CD4-positive, CD25-positive, alpha-beta regulatory T cell (primary cell): ENCODE measurements around the gene AHSP. TPM values are rescaled to one million over a fixed set of nuclear protein-coding genes. Genes with fewer than 3 reads are reported as not detected.
"Not testable (repeated sequence)": the region's sequence is repeated elsewhere in the genome, so short reads cannot be mapped to it uniquely, and the experiment has no call there.

Experiments
- ATAC-seq, 2 donors: fragments of 150-1000 bp; cut with Tn5 transposase; one replicate each; pipeline ENCODE4 v1.10.0; 2021; ENCODE audit warnings: low read depth in 2 of 2, moderate number of reproducible peaks in 2 of 2, moderate library complexity in 1 of 2
- DNase-seq, 3 donors: peaks; one replicate each; pipeline versions ENCODE4 v3.0.0 to v3.0.0-alpha.2; 2012 to 2022; ENCODE audit warnings: mixed read lengths in 1 of 3
- H3K27ac ChIP-seq: one replicate; pipeline ENCODE4 v1.7.0; 2013; ENCODE audit warnings: mild to moderate bottlenecking, low read length; ENCODE audit not compliant: insufficient read depth, poor library complexity, severe bottlenecking
- H3K27me3 ChIP-seq: one replicate; pipeline ENCODE4 v1.7.0; 2013; ENCODE audit warnings: low read length; ENCODE audit not compliant: control insufficient read depth, insufficient read depth
- H3K36me3 ChIP-seq: one replicate; pipeline ENCODE4 v1.7.0; 2013; ENCODE audit warnings: mild to moderate bottlenecking, low read length, moderate library complexity; ENCODE audit not compliant: control insufficient read depth, insufficient read depth
- H3K4me1 ChIP-seq: 2 replicates; pipeline ENCODE4 v1.7.0; 2013; ENCODE audit warnings: mild to moderate bottlenecking, low read length; ENCODE audit not compliant: insufficient read depth, control insufficient read depth, poor library complexity, severe bottlenecking
- H3K4me3 ChIP-seq: one replicate; pipeline ENCODE4 v1.7.0; 2013; ENCODE audit warnings: low read depth, mild to moderate bottlenecking, low read length, moderate library complexity
- H3K9me3 ChIP-seq, 2 experiments: 1 replicate in 1 of 2; 2 replicates in 1 of 2; pipeline ENCODE4 v1.7.0; 2013; ENCODE audit warnings: low read length in 2 of 2, mild to moderate bottlenecking in 1 of 2, moderate library complexity in 1 of 2; ENCODE audit not compliant: control insufficient read depth in 2 of 2
- H3K27ac Mint-ChIP-seq, 3 donors: one replicate each; pipeline ENCODE4 v1.8.0; 2020 to 2022; ENCODE audit warnings: mild to moderate bottlenecking in 3 of 3, mixed read lengths in 3 of 3, moderate library complexity in 2 of 3
- H3K27me3 Mint-ChIP-seq: one replicate; pipeline ENCODE4 v1.8.0; 2022; ENCODE audit warnings: mild to moderate bottlenecking, mixed read lengths
- H3K36me3 Mint-ChIP-seq: one replicate; pipeline ENCODE4 v1.8.0; 2020; ENCODE audit warnings: mixed read lengths
- H3K4me1 Mint-ChIP-seq, 4 donors: one replicate each; pipeline ENCODE4 v1.8.0; 2020 to 2022; ENCODE audit warnings: mixed read lengths in 4 of 4, mild to moderate bottlenecking in 1 of 4
- H3K4me3 Mint-ChIP-seq, 4 donors: one replicate each; pipeline ENCODE4 v1.8.0; 2020 to 2022; ENCODE audit warnings: mild to moderate bottlenecking in 4 of 4, mixed read lengths in 4 of 4, moderate library complexity in 3 of 4
- H3K9me3 Mint-ChIP-seq, 7 donors: one replicate each; pipeline ENCODE4 v1.8.0; 2020 to 2022; ENCODE audit warnings: mixed read lengths in 7 of 7, mild to moderate bottlenecking in 3 of 7, moderate library complexity in 2 of 7
- polyA plus RNA-seq, 4 donors: library from polyadenylated mRNA; unstranded; fragments of 300-500 nt; fragmentation: Illumina TruSeq; gene quantifications; one replicate each; pipeline ENCODE4 v1.2.3, GENCODE V29; 2021
- total RNA-seq: library from RNA; stranded (reverse); gene quantifications from one replicate; pipeline ENCODE4 v1.2.3, GENCODE V29; 2022

Gene AHSP
- total and polyA plus RNA-seq, 5 donors from 2014 or later, result not detected

DNA sequence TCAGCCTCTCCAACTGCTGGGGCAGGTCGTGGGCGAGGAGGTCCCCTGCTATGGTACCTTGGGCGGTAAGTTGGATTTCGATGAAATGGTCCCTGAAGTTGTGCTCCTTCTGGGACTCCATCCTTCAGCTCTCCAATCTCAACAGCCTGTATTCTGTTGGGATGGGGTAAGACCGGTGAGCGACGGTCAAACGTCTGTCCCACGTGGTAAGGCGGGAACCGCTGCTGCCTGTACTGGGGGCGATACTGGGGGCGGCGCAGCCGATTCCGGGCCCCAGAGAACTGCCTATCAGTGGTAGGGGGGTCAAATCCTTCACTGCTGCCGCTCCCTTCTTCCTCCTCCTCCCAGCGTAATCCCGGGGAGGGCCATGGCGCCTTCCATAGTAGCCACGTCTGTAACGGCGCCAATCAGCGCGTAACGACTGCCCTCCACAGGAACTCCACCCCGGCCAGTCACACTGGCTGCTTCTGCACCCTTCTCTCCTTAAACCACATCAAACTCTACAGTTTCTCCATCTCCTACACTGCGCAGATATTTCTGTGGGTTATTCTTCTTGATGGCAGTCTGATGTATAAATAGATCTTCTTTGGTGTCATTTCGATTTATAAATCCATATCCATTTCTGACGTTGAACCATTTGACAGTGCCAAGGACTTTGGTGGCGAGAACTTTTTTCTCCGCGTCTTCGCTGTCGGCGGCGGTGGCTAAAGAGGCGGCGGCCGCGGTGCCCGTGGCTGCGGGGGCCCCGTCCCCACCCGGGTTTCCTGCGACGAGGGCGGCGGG, 41.1 kb downstream of the AHSP start:
- Histone ChIP-seq H3K4me3 (no peak overlapping the region), H3K4me1 (no peaks in the 10 kb centered on the region), H3K9me3 (peaks cover 5 to 9% of the 10 kb centered on the region in 2 experiments), H3K27ac (no peak overlapping the region), H3K36me3 (no peaks in the 10 kb centered on the region), H3K27me3 (peaks cover 14% of the 10 kb centered on the region)
- Mint-ChIP-seq H3K27ac (no peak overlapping the region), H3K27me3 (peaks cover 55% of the 10 kb centered on the region), H3K4me3 (peak overlapping the region in 2 of 4 donors; percentile 22 to 41), H3K4me1 (peaks cover 0 to 4% (median 0%) of the 10 kb centered on the region in 4 donors), H3K9me3 (peaks cover 6 to 14% (median 10%) of the 10 kb centered on the region in 7 donors), H3K36me3 (no peaks in the 10 kb centered on the region)
- ATAC-seq (no peak), DNase-seq (peak in 1 of 3 donors; percentile 2)

DNA sequence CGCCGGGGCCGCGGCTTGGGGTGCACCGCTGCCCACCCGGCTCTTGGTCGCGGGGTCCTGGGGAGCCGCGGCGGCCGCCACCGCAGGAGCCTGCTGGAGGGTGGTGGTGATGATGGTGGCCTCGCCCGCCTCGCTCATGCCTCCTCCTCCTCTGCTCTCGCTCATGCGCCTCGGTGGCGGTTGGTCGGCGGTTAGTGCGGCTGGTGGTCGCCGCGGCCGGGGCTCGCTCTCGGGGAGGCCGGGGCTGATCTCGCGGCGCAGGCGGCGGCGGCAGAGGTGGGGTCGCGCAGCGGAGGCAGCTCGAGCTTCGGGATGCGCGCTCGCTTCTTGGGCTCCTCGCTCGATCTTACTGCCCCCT, 41.6 kb downstream of the AHSP start:
- no peak overlapping the region for H3K4me3 ChIP-seq
- no peak overlapping the region for H3K27ac ChIP-seq
- ATAC-seq (no peak), DNase-seq (no peak)
- Mint-ChIP-seq H3K9me3 (peaks cover 6 to 14% (median 11%) of the 10 kb centered on the region in 7 donors), H3K27ac (no peak overlapping the region), H3K4me3 (no peak overlapping the region), H3K27me3 (peaks cover 52% of the 10 kb centered on the region), H3K36me3 (no peaks in the 10 kb centered on the region), H3K4me1 (peaks cover 0 to 4% (median 0%) of the 10 kb centered on the region in 4 donors)
- no peaks in the 10 kb centered on the region for H3K4me1 ChIP-seq
- H3K9me3 ChIP-seq, result peaks cover 5 to 9% of the 10 kb centered on the region in 2 experiments
- H3K27me3 ChIP-seq, result peaks cover 14% of the 10 kb centered on the region
- H3K36me3 ChIP-seq, result no peaks in the 10 kb centered on the region

DNA sequence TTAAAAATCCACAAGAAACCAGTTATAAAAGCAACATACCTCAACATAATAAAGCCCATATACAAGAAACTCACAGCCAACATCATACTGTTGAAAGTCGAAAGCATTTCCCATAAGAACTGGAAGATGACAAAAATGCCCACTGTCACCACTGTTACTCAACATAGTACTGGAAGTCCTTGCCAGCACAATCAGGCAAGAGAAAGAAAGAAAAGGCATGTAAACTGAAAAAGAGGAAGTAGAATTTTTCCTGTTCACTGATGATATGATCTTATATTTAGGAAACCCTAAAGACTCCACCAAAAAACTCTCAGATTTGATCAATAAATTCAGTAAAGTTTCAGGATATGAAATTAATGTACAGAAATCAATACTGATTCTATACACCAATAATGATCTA, 45.1 kb downstream of the AHSP start:
- Mint-ChIP-seq H3K4me3 (no peak overlapping the region), H3K36me3 (peaks cover 4% of the 10 kb centered on the region), H3K4me1 (peaks cover 0 to 4% (median 0%) of the 10 kb centered on the region in 4 donors), H3K9me3 (peaks cover 5 to 34% (median 17%) of the 10 kb centered on the region in 7 donors), H3K27me3 (peaks cover 35% of the 10 kb centered on the region), H3K27ac (no peak overlapping the region)
- no peaks in the 10 kb centered on the region for H3K36me3 ChIP-seq
- no peaks in the 10 kb centered on the region for H3K4me1 ChIP-seq
- no peak overlapping the region for H3K27ac ChIP-seq
- no peak for ATAC-seq
- DNase-seq, result no peak
- no peak overlapping the region for H3K4me3 ChIP-seq
- peaks cover 12% of the 10 kb centered on the region for H3K27me3 ChIP-seq
- peaks cover 6 to 18% of the 10 kb centered on the region in 2 experiments for H3K9me3 ChIP-seq

DNA sequence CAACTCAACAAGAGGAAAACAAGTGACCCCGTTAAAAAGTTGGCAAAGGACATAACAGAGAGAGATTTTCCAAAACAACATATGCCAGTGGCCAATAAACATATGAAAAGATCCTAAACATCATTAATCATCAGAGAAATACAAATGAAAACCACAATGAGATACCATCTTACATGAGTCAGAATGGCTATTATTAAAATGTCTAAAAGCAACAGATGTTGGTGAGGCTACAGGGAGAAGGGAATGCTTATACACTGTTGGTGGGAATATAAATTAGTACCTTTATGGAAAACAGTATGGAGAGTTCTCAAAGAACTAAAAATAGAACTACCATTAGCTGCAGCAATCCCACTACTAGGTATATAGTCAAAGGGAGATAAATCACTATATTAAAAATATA, 46.5 kb downstream of the AHSP start:
- ATAC-seq, result not testable (repeated sequence)
- peaks cover 5 to 46% (median 20%) of the 10 kb centered on the region in 7 donors for H3K9me3 Mint-ChIP-seq

DNA sequence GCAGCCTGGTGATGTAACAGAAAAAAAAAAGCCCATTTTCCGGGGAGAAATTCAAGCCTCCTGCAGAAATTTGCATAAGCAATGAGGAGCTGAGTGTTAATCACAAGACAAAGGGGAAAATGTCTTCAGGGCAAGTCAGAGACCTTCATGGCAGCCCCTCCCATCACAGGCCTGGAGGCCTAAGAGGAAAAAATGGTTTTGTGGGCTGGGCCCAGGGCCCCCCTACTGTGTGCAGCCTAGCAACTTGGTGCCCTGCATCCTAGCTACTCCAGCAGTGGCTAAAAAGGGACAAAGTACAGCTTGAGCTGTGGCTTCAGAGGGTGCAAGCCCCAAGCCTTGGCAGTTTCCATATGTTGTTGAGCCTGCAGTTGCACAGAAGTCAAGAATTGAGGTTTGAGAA, 49.7 kb downstream of the AHSP start:
- H3K36me3 Mint-ChIP-seq, result peaks cover 8% of the 10 kb centered on the region
- ATAC-seq, result no peak
- peaks cover 9 to 31% of the 10 kb centered on the region in 2 experiments for H3K9me3 ChIP-seq
- H3K9me3 Mint-ChIP-seq, result peaks cover 3 to 52% (median 12%) of the 10 kb centered on the region in 7 donors
- H3K27ac ChIP-seq, result no peak overlapping the region
- no peaks in the 10 kb centered on the region for H3K4me1 Mint-ChIP-seq
- peaks cover 6% of the 10 kb centered on the region for H3K27me3 Mint-ChIP-seq
- DNase-seq, result no peak
- H3K4me1 ChIP-seq, result no peaks in the 10 kb centered on the region
- H3K27me3 ChIP-seq, result peaks cover under 1% of the 10 kb centered on the region
- no peak overlapping the region for H3K27ac Mint-ChIP-seq
- no peak overlapping the region for H3K4me3 ChIP-seq
- no peak overlapping the region for H3K4me3 Mint-ChIP-seq
- no peaks in the 10 kb centered on the region for H3K36me3 ChIP-seq

More for the DNA sequence above, 46.5 kb downstream of the AHSP start:
- H3K4me3 Mint-ChIP-seq, H3K36me3 ChIP-seq, H3K27ac Mint-ChIP-seq, DNase-seq, H3K27ac ChIP-seq, H3K27me3 ChIP-seq, H3K36me3 Mint-ChIP-seq, H3K4me1 Mint-ChIP-seq, H3K4me3 ChIP-seq, H3K4me1 ChIP-seq: not testable (repeated sequence)
- peaks cover 8 to 20% of the 10 kb centered on the region in 2 experiments for H3K9me3 ChIP-seq
- peaks cover 22% of the 10 kb centered on the region for H3K27me3 Mint-ChIP-seq

Other genes with a start within 250 kb of the AHSP start
- 1.9 TPM for gene ITGAX, start 172.7 kb upstream of the AHSP start, total RNA-seq
- gene ITGAX, start 172.7 kb upstream of the AHSP start, polyA plus RNA-seq, result under 1 TPM in 1 of 4 donors, not detected in 3; 0.47 TPM
- gene ITGAD, start 134.6 kb upstream of the AHSP start, total RNA-seq, result not detected
- not detected for gene ITGAD, start 134.6 kb upstream of the AHSP start, polyA plus RNA-seq
- gene COX6A2, start 99.5 kb upstream of the AHSP start, total RNA-seq, result not detected
- gene COX6A2, start 99.5 kb upstream of the AHSP start, polyA plus RNA-seq, result not detected
- gene ZNF843, start 85.1 kb upstream of the AHSP start, total RNA-seq, result 0.12 TPM
- under 1 TPM in 2 of 4 donors, not detected in 2; 0.06 to 0.09 TPM for gene ZNF843, start 85.1 kb upstream of the AHSP start, polyA plus RNA-seq
- 11.4 TPM for gene ARMC5, start 68.4 kb upstream of the AHSP start, total RNA-seq
- 1 to 10 TPM; 4.0 to 5.9 (median 5.6) TPM for gene ARMC5, start 68.4 kb upstream of the AHSP start, polyA plus RNA-seq
- gene TGFB1I1, start 55.7 kb upstream of the AHSP start, total RNA-seq, result 1.6 TPM
- 1 to 10 TPM in 2 of 4 donors, under 1 TPM in 2; 0.33 to 5.0 (median 1.5) TPM for gene TGFB1I1, start 55.7 kb upstream of the AHSP start, polyA plus RNA-seq
- gene SLC5A2, start 44.8 kb upstream of the AHSP start, total RNA-seq, result 3.8 TPM
- gene SLC5A2, start 44.8 kb upstream of the AHSP start, polyA plus RNA-seq, result 1 to 10 TPM in 3 of 4 donors, under 1 TPM in 1; 0.76 to 2.2 (median 1.4) TPM
- 44.7 TPM for gene RUSF1, start 19.5 kb upstream of the AHSP start, total RNA-seq
- gene RUSF1, start 19.5 kb upstream of the AHSP start, polyA plus RNA-seq, result 10 to 100 TPM; 17.9 to 21.9 (median 21.4) TPM